HG03457 (cell line): Measurements from ENCODE around the gene MRPL4.

ENCODE experiments used
- ATAC-seq: cut with Tn5 transposase; IDR thresholded peaks from one replicate; pipeline ENCODE4 v1.9.1; 2021; ENCODE audit warnings: moderate number of reproducible peaks; ENCODE audit not compliant: unreplicated experiment

Gene MRPL4

DNA sequence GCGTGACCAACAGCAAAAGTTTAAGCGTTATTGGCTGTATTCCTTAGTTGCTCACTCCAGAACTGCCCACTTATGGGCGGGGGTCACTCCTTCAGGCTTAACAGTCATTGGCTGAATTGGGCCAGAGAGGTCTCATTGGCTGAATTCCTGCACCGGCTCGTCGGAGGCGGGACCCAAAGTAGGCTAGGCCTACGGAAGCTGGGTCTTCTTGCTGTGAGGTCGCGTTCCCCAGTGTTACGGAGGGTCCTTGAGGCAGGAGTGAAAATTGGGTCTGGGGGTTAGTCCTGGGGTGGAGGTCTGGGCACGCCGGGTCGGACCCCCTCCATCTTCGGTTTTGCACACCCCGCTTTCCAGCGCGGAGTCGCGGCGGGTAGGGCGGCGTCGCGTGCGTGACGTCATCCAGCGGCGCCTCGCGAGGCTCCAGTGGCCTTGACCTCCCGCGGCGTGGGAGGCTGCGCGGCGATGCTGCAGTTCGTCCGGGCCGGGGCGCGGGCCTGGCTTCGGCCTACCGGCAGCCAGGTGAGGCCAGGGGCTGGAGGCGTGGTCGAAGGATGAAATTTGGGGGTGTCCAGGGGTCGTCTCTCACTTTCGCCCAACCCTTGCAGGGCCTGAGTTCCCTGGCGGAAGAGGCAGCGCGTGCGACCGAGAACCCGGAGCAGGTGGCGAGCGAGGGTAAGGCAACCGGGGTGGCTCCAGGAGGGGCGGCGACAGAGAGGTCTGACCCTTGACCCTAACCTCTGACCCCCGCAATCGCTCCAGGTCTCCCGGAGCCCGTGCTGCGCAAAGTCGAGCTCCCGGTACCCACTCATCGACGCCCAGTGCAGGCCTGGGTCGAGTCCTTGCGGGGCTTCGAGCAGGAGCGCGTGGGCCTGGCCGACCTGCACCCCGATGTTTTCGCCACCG lies at the start of gene MRPL4:
TSS of gene MRPL4 (plus strand) at position 423 of the 903 bp plus-strand sequence. CDS start at position 463, 40 bp downstream.
- ATAC-seq = peak; percentile 73

DNA sequence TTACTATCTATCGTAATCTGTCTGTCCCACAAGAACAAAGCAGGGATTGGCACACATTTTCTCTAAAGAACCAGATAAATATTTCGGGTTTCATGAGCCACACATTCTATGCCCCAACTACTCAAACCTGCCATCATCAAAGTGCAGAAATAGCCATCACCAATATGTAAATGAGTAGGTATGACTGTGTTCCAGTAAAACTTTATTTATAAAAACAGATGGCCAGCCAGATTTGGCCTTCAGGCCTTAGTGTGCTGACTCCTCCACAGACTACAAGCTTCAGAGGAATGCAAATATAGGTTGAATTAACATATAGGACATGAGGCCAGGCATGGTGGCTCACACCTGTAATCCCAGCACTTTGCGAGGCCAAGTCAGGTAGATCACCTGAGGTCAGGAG lies 48.3 kb upstream of the MRPL4 start:
- no peak for ATAC-seq

DNA sequence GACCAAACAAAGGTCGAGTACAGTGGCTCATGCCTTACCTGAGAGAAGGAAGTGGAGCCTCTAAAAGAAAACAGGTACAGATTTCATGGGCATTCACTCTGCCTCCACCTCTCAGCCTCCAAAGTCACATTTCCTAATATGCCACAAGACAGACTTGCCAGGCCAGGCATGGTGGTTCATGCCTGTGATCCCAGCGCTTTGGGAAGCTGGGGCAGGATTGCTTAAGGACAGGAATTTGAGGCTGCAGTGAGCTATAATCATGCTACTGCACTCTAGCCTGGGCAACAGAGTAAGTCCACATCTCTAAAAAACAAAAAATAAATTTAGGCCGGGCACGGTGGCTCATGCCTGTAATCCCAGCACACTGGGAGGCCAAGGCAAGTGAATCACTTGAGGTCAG lies 46.4 kb upstream of the MRPL4 start:
- ATAC-seq = no peak

DNA sequence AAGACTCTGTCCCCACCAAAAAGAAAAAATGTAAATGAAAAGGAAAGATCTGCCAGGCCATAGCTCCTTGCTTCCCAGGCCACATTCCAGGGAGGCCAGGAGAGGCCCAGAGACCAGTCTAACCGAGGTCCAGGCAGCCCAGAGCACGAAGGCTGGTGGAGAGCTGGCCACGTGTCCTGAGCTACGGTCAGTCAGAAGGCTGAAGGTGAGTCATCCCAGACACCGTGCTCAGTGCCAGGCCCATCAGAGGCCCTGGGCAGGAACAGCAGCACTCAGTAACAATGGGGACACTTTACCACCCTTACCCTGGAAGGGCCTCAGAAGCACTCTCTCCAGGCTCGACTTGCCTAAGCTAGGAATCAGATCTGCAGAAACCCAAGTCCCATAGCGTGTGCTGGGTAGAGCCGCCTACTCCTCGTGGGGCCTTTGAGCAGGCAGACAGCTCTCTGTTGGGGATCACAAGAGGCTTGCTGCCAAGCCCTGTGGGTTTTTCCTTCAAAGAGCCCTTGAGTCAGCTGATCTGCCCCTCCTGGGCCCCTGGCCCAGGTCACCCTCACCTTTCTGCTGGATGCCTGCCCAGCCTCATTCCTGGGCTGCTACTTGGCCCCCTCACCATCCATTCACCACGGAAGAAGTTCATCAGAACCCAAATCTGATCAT lies 45.7 kb upstream of the MRPL4 start:
- ATAC-seq = no peak

DNA sequence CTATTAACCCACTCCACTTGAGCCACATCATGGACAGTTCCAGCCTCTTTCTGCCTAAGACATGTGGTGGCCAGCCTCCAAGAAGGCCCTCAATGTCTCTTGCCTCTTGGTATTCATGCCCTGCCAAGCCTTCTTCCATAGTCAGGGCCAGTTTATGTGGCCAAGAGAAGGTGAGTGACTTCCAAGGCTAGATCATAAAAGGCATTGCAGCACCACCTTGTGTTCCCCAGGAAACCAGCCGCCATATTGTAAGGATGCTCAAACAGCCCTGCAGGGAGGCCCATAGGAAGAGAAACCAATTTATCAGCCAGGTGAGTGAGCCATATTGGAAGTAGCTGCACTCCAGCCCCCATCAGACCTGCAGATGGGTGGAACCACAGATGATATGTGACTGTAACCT lies 45.0 kb upstream of the MRPL4 start:
- no peak for ATAC-seq

DNA sequence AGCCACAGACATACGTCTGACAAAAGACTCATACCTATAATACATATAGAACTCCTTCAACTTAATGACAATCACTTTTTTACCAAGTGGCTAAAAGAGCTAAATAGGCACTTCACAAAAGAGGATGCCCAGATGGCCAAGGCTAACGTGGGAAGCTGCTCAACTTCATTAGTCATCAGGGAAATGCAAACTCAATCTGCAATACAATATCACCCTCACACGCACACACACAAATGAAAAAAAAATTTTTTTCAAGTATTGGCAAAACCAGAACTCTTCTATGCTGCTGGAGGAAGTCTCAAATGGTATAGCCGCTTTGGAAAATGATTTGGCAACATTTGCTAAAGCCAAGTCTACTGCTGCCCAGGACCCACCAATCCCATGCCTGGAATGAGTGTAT lies 42.7 kb upstream of the MRPL4 start:
- no peak for ATAC-seq

DNA sequence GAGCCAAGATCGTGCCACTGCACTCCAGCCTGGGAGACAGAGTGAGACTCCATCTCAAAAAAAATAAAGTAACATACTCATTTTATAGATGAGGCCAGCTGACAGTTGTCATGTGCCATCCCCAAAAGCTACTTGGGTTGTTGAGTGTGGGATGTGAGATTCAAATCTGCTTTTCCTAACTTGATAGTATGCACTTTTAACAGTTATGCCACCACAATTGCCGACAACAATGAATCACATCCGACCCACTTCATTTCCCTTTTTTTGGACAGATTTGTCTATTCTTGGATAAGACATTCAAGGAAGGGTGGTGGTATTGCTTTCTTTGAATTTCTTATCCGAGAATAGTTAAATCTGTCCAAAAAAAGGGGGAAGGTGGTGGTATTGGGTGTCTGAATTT lies 41.0 kb upstream of the MRPL4 start:
- no peak for ATAC-seq

DNA sequence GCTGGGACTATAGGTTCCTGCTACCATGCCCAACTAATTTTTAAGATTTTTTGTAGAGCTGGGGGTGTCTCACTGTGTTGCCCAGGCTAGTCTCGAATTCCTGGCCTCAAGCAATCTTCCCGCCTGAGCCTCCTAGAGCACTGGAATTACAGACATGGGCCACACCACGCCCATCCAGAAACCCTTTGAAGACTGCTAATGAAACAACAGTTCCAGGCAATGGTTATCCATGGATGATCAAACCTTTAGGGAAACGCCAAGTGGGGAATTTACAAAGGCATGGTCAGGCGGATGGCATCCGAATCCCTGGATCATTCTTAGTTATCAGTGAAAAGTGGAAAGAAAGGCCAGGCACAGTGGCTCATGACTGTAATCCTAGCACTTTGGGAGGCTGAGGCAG lies 40.3 kb upstream of the MRPL4 start:
- ATAC-seq = no peak

DNA sequence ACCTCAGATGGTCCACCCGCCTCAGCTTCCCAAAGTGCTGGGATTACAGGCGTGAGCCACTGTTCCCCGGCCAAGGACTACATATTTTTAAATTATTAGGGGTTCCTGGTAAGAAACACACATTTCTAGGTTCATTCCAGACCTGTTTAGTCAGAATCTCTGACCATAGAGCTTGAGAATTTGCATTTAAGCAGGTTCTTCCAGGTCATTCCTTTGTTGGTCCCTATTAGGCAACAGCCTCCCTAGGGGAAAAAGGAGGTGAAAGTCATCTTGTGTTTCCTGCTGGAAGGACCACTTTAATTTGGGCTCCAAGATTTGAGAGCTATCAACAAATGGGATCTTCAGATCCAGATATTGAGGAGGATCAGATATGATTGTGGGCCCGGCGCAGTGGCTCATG lies 37.2 kb upstream of the MRPL4 start:
- no peak for ATAC-seq

DNA sequence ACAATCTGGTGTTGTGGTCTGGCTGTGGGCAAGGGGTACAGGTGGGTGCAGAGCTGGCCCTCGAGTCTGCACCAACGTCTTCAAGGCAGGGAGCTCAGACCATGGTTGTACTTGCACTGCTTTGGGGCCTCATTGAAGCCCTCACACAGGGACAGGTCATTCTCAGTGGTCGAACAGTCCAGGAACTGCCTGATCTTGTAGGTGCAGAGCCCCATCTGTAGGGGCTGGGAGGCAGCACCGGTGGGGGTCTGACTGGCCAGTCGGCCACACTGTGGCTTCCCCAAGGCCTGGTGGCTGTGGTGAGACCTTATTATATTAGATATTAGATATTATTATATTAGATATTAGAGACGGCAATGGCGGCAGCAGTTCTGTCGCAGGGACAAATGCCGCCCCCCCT lies 34.9 kb upstream of the MRPL4 start:
- ATAC-seq = no peak

DNA sequence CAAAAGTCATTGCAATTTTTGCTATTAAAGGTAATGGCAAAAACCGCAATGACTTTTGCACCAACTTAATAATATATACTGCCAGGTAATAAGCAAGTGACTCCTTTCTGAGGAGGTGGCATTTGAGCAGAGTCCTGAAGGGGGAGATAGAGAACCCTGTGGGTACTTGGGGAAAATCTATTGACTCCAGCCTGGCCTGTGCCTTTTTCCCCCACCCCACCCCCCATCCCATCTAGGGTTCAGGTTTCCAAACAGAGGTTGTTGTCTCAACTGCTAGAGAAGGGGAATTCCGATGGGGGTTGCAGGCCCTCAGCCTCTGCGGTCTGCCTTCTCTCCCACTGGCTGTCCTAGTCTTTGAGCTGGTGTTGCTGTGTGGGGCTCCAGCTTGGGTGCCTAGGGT lies 32.3 kb upstream of the MRPL4 start:
- no peak for ATAC-seq

DNA sequence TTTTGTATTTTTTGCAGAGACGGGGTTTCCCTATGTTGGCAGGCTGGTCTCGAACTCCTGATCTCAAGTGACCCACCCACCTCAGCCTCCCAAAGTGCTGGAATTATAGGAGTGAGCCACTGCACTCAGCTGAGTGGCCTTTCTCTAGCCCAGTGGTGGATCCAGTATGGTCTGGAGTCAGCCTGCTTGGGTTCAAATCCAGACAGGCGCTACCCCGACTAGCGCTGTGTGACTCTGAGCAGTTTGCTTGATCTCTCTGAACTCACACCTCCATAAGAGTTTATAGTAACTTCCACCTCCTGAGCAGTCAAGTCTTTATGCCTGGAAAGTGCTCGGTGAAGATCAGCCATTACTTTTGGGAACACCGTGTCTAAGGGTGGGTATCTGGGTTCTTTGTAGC lies 31.3 kb upstream of the MRPL4 start:
- ATAC-seq = no peak

DNA sequence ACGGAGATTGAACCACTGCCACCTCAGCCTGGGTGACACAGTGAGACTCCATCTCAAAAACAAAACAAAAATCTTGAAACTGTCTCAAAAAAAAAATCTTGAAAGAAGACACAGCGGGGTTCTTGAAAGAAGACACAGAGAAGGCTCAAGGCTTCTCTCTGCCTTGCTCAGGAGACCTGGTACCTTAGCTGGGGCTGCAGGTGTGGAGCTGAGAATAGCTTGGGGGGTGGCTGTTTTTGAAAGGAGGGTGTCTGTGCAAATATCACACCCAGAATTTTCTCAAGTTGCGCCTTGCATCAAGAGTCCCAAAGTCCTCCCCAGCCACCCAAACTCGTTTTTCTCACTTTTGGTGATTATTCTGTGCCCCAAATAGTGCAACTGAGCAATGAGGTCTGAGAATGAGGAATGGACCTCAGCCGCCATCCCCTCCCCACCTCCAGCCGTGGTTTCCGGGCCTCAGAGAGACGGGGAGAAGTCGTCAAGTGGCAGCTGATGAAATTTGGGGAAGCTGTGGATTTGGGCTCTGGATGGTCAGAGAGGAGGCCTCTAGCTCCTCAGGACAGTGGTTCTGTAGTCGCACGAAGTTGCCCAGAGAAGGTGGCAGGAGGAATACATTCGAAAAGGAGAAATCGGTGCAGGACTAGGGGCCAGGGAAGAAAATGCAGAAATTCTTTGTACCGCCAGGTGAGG lies 29.7 kb upstream of the MRPL4 start:
- no peak for ATAC-seq

DNA sequence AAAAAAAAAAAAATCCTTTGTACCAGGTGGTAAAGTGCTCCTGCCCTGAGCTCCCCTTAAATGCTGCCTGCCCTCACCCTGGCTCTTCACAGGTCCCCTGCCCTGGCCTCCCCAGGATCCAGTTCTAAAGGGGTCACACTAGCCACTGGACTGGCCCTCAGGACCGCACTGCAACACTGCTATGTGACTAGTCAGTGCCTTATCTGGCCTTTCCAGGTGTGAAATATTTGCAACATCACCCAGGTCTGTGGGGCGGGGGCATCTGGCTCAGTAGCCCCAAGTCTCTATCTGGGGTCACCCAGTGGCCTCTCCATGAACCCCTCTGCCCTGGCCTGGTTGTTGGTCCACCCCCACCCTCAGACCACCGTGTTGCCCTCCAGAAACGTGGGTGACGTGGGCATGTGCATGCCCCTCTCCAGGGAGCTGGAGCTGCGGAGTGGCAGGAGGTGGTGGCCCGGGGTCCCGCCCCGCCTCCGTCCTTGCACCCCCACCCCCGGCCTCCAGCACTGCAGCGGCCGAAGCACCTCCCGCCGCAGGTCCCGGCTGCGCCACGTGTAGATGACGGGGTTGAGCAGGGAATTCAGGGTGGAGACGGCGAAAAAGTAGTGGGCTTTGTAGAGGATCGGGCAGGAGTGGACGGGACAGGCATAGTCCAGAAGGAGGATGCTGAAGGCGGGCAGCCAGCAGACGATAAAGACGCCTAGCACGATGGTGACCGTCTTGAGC lies 28.4 kb upstream of the MRPL4 start:
- no peak for ATAC-seq

DNA sequence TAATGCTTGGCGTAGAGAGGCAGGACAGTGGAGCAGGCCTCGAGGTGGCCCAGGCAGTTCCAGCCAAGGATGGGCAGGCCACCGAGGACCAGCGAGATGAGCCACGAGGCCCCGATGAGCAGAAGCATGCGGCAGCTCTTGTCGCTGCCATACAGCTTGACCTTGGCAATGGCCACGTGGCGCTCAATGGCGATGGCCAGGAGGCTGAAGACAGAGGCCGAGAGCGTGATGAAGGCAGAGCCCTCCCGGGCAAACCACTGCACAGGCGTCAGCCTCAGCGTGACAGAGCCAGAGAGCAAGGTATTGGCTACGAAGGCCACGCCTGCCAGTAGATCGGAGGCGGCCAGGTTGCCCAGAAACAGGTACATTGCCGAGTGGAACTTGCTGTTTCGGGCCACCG lies 27.7 kb upstream of the MRPL4 start:
- no peak for ATAC-seq

DNA sequence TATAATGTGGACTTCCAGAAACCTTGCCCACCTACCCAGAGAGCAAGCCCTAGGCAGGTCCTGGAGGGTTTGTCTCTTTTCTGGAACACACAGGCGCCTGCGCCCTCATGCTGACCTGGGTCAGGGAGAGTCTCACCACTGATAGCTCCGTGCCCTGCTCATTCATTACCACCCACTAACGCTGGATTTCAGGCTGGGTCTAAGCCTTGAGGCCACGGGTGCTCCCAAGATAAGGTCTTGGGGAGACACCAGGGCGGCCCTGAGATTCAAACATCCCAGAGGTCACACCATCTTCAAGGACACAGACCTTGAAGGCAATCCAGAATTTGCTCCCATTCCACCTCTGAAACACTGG lies 26.0 kb upstream of the MRPL4 start:
- no peak for ATAC-seq

DNA sequence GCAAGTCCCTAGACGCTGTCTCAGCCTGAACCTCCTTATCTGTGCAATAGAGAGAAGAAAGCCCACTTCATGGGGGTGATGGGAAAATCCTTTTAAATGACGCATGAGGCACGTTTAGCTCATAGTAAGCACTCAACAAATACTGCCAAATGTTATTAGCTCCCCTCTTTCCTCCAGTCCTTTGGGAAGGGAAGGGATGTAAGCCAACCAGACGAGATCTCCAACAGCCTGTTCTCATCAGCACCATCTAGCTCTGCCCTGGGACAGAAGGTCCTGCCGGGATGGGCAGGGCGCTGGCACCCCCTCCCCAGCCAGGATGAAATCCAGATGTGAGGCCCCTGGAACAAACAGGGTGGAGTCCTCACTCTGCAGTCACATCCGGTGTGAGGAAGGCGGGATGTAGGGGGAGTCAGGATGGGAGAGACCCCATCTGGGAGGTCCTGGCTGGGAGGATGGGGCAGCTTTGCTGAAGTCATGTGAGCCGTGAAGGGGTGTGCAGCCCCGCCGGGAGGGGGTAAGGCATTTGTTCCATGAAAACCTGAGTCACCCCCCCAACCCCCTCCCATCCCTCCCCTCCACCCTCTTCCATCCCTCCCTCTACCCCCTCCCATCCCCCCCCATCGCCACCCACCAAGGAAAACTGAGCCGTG lies 25.5 kb upstream of the MRPL4 start:
- no peak for ATAC-seq

DNA sequence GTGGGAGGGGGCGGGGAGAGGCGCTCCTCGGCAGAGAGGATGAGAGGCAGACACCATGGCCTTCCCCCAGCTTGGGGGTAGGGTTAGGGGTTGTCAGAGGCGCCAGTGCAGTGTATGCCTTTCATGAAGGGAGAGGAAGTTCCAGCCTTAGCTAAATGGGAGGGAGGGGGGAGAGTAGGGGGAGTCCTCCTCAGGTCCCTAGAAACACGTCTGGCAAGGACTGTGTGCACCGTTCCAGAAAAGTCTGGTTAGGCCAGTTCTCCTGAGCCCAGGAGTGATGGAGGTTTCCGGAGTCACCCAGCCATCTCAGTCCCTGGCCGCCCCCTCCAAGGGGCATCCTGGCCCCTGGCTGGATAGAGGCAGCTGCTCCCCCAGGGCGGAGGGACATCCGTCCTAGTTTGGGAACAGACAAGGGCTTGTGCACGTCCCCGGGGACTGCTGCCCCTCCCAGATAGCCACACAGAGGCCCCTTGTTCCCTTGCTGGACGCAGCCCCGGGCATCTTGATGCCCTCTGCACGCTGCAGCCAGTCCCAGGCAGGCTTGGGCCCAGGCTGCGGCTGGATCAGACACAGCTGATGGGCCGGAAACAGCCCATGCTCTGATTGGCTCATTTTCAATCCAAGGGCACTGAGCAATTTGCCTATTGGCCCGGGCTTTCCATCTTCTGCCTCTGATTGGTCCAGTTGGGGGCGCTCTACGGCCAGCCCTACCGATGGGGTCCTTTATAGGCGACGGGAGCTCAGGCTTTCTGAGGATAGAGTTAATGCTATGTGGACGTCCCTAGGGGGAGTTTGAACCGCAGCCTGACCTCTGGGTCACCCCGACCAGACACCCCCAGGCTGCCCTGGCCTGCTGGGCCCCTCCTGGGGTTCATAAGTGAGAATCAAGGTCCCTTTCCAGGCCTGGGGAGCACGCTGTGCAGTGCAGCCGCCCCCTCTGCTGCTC lies 24.7 kb upstream of the MRPL4 start:
- ATAC-seq = no peak

DNA sequence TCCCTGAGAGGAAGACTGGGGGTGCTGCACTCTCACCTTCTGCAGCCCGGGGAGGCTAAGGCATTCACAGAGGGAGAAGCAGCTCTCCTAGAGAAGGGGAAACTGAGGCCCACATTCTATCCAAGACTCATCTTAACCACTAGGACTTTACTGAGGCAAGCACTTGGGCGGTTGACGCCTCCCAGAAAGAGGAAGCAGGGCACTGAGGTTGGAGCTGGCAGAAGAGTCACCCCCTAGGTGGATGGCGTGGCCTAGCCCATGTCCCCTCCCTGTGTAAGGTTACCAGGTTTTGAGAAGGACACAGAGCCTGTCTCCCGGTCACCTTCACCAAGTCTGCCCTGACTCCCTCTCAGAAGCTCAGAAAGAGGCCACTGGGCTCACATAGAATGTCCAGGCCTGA lies 23.6 kb upstream of the MRPL4 start:
- no peak for ATAC-seq

DNA sequence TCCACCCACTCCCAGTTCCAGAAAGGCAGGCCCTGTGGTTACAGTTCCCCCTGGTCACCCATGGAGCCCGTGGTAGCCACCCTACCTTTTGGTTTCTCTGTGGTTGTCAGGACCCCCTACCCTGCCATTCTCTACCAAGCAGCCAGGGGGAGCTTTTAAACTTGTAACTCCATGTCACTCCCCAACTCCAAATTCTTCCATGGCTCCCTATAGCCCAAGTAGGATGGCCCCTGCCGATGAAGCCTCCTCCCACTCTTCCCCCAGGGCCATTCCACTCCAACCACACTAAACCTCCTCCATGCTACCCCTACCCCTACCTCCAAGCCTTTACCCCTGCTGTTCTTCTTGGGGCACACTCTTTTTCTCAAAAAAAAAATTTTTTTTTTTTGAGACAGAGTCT lies 23.1 kb upstream of the MRPL4 start:
- no peak for ATAC-seq
